Jurkat, Clone E6-1 (cell line): ENCODE measurements around the gene TFF3.
"Not testable (repeated sequence)": the region's sequence is repeated elsewhere in the genome, so short reads cannot be mapped to it uniquely, and the experiment has no call there.

Experiments used
- DNase-seq: peaks from one replicate; pipeline ENCODE4 v3.0.0-alpha.2; 2011; ENCODE audit warnings: low read depth, low spot score
- H3K4me3 ChIP-seq: 2 replicates; pipeline ENCODE4 v1.5.1; 2011; ENCODE audit warnings: mild to moderate bottlenecking, low read length, control low read depth, moderate library complexity

Gene TFF3

DNA sequence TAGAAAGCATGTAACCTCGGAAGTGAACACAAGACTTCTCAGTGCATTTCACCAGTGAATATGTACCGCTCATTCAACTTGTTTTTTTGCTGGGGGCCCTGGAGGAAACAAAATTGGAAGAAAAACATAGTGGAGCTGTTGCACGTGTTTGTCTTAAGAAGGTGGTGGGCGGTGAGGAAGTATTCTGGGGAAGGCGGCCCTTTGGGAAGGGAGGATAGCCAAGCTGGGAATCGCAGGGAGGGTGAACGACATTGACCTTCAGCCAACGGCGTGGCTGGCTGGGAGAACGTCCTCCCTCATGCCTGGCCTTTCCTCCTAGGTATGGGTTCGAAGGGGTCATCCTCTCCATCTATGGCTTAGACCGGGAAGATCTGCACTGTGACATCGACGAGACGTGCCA lies 19.4 kb downstream of the TFF3 start:
- DNase-seq = no peak
- H3K4me3 ChIP-seq = no peak overlapping the region

DNA sequence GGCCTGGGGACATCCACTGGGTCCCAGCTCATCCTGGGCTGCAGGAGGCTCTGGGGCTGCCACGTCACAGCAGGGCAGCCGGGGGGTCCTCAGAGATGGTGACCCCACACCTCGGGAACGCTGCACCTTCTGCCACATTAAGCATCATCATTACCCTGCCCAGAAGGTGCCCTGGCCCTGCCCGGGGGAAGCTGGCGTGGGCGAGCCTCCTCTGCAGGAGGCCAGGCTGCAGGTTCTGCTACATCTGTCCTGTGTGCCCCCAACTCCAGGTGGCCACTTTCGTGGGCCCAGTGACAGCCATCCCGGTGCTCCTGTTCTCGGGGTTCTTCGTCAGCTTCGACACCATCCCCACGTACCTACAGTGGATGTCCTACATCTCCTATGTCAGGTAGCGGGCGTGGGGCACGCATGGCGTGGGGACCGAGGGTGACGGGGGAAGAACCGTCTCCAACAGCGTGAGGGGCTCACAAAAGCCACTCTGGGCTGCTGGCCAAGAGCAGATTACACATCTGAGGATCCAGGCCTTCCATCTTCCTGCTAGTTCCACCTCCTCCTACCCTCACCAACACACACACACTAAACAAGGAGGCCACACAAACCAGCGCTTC lies 20.8 kb downstream of the TFF3 start:
- no peak for DNase-seq
- H3K4me3 ChIP-seq = no peak overlapping the region

DNA sequence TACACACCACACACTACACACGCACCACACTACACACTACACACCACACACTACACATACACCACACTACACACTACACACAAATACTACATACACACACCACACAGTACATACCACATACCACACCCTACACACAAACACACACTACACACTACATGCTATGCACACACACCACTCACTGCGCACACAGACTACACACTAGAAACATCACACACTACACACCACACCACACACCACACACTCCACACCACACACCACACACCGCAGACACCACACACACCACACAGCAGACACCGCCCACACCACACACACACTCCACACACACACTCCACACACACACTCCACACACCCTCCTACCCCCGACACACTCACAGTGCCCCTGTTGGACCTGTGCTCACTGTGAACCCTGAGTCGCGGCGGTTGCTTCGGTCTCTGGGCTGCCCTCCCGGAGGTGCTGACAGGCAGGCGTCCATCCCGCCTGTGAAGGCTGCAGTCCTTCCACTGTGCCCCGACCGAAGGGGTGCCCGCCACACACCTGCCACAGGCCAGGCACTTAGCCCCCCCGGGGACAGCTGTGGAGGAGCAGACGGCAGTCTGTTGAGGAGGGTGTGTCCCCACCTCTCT lies 21.4 kb downstream of the TFF3 start:
- DNase-seq = no peak
- H3K4me3 ChIP-seq = no peak overlapping the region

DNA sequence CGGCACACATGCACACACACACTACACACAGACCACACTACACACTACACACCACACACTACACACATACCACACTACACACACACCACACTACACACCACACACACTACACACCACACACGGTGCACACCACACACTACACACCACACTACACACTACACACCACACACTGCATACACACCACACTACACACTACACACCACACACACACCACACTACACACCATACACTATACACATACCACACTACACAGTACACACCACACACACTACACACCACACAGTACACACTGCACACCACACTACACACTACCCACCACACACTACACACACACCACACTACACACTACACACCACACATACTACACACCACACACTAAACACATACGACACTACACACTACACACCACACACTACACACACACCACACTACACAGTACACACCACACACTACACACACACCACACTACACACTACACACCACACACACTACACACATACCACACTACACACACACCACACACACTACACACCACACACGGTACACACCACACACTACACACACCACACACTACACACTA lies 22.6 kb downstream of the TFF3 start:
- H3K4me3 ChIP-seq, DNase-seq: not testable (repeated sequence)

DNA sequence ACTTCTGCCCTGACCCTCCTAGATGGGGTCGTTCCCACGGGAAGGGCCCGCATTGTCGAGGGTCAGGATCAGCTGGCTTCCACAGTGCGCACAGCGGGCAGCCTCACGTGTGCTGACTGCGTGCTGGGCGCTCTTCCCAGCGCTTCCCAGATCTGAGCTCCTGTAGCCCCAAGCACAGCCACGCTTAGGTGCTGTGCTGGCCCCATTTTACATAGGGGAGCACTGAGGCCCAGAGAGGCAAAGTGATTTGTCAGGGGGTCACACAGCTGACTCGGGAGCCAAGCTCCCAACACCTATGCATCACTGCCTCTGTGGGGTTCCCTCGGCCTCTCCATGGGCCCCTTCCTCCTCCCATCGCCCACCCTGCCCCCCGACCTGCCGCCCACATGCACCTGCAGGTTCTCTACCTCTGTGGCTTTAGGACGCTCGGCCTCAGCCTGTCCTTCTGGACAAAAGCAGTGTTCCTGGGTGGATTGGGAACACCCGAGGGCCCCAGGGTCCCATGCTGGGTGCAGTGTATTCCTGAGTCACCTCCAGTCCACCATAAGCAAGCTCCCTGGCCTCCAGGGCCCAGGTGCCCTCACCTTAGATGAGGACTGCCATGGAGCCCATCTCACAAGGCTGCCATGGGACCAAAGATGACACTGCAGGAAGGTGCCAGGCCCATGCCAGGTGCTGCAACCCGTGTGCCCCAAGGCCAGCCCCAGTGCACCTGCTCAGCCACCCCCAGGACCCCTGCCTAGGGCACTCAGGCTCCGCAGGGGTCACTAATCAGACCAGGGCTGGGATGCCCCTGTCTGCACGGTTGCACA lies 23.3 kb downstream of the TFF3 start:
- no peak overlapping the region for H3K4me3 ChIP-seq
- DNase-seq = no peak

DNA sequence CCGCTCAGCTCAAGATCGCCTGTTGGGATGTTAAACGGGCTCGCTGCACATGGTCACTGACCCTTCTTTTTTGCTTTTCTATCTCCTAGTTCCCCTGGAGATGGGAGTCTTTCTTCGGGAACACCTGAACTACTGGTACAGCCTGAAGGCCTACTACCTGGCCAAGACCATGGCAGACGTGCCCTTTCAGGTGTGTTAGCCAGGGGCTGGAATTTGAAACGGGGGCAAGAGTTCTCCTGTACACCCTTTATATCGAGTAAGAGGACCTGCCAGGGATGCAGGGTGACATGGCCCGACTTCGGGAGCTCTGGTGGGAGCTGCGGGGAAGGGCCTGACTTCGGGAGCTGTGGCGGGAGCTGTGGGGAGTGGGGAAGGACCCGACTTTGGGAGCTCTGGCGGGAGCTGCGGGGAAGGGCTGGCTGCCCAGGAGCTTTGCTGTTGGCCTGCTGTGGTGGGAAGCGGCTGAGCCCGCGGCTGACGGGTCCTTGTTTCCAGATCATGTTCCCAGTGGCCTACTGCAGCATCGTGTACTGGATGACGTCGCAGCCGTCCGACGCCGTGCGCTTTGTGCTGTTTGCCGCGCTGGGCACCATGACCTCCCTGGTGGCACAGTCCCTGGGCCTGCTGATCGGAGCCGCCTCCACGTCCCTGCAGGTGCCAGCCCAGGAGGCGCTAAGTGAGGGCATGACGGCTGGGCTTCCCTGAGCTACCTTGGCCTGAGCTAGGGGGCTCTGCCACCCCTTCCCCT lies 24.0 kb downstream of the TFF3 start:
- H3K4me3 ChIP-seq = no peak overlapping the region
- no peak for DNase-seq

DNA sequence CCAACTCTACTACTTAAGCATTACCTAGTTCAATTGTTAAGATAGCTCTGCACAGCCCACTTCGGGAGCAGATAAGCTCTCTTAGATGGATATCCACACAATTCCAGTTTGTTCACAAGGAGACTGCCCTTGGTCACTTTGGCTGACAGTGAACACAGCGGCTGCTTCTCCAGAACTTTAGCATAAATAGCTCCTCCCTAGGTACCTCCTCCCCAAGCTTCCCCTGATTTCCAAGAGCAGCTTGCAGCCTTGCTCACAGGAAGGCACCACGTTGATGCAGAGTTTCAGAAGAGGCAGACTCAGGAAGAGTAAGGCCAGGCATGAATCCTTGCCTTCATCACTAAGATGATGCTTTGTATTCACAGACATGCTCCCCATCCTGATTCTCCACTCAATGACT lies 24.7 kb downstream of the TFF3 start:
- no peak overlapping the region for H3K4me3 ChIP-seq
- no peak for DNase-seq

DNA sequence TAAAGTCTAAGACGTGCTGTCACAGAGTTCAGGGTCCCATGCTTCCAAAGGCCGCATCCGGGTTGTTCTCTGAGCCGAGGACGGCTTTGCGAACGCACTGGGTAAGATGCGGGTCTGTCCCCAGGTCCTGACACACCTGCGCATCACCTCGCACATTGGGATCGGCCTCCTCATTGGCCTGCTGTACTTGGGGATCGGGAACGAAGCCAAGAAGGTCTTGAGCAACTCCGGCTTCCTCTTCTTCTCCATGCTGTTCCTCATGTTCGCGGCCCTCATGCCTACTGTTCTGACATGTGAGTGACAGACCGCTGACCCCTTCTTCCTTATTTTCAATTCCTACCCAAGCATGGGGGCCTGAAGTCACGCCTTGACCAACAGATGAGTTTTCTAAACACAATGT lies 25.3 kb downstream of the TFF3 start:
- no peak for DNase-seq
- no peak overlapping the region for H3K4me3 ChIP-seq

DNA sequence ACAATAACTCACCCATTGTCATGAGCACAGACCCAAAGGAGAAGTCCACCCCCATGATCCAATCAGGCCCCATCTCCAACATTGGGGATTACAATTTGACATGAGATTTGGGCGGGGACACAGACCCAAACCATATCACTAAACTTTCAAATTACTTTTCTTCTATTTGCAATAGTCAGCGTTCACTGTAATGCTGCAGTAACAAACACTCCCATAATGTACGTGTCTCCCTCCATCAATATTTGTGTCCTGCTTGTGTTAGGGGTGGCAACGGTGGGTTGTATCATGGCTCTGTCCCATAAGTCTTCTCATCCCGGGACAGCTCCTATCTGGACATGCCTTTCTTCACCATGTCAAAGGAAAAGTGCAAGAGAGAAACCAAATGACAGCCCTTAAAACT lies 26.2 kb downstream of the TFF3 start:
- DNase-seq = no peak
- no peak overlapping the region for H3K4me3 ChIP-seq

DNA sequence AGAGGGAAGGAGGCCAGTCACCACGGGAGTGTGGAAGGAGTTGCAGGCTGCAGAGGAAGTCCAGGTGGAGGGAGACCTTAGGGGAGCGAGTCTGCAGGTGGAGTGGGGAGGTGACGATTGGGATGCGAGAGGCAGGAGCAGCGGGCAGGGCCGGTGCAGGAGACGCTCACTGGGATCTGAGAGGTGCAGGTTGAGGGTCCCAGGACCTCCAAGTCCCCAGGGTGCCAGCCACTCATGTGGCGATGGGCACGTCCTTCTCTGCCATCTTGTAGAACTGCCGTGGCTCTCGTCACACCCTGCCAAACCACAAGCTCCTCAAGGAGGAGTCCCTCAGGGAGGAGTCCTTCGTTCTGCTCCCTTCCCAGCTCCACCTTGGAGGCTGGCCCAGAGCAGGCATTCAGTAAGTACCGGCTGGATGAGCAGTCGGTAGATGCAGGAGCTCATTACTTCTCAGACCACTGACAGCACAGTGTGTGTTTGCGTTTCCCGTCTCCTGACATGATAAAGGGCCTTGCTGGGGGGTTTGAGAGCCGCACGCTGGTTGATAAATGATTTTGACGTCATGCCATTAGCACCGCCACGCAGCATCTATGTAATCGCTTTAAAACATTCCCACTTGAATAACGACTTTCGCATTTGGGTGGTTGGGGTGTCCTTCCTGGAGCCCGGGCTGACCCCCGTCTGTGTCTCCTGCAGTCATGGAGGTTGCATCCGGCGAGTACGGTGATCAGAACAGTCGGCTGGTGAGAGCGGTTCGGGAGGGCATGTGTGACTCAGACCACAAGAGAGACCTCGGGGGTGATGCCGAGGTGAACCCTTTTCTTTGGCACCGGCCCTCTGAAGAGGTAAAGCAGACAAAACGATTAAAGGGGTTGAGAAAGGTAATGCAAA lies 27.8 kb downstream of the TFF3 start:
- no peak overlapping the region for H3K4me3 ChIP-seq
- no peak for DNase-seq

DNA sequence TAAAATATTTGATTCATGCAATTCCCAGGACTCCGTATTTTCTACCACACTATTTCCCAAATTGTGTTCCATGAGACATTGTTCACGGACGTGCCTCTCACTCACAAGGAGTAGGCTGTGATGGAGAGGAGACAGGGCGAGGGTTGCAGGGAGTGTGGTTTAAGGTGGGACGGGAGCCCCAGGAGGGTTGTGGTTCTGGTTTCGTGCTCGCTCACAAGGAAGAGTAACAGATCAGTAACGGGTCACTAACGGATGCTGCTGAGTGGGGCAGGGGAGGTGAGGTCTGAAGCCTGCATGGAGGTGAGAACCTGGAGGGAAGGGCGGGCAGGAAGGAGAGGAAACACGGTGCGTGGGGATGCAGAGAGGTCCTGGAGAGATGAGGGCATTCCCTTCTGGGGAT lies 28.8 kb downstream of the TFF3 start:
- DNase-seq = no peak
- no peak overlapping the region for H3K4me3 ChIP-seq

DNA sequence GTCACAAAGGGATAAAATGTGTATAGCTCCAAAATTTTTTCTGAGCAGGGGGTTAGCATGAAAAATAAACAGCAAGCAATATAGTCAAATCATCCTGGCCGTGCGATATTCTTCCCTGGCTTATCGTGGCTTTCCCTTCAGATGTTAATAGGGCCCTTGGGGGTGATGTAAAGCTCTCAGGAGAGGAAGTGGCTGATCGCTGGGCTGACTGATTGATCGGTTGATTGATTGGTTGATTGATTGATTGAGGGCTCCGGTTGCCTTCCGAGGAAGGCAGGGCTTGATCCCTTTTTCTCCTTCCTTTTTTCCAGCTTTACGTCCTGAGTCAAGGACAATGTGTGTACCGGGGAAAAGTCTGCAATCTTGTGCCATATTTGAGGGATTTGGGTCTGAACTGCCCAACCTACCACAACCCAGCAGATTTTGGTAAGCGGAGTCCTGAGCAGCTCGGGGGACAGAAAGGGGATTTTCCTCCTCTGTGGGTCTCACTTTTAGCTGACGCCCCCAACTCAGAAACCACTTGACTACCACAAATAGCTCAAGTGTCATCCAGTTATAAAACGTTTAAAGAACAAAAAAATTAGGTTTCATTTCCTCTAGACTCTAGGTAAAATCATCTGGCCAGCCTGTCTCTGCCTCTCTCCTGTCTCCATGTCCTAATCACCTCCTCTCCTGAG lies 29.5 kb downstream of the TFF3 start:
- H3K4me3 ChIP-seq = no peak overlapping the region
- no peak for DNase-seq

DNA sequence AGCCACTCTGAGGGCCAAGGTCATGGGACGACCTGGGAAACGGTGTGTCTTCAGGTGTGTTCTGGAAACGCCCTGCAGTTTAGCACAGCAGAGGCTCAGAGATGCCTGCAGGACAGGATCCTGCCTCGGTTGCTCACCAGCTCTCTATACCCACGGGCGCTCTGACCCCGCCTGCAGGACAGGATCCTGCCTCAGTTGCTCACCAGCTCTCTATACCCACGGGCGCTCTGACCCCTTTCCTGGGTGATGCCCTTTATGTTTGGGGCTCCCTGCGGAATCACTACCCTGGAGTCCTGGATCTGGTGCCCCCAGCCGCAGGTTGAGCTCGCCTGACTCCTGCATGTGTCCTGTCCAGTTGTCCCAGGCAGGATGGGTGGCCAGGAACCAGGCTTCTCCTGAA lies 32.5 kb downstream of the TFF3 start:
- DNase-seq = no peak
- H3K4me3 ChIP-seq = no peak overlapping the region

DNA sequence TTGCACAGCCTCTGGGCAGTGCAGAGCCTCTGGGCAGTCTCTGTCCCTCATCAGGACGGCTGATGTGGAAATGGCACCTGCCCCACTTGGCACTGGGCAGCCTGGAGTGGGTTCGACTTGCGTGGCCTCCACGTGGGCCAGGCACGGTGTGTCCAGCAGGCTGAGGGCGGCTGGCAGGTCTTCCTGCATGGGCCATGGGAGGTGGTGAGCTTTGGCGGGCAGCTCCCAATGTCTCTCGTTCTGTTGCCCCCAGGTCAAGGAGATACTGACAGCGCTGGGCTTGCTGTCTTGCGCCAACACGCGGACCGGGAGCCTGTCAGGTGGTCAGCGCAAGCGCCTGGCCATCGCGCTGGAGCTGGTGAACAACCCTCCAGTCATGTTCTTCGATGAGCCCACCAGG lies 33.2 kb downstream of the TFF3 start:
- no peak for DNase-seq
- no peak overlapping the region for H3K4me3 ChIP-seq

DNA sequence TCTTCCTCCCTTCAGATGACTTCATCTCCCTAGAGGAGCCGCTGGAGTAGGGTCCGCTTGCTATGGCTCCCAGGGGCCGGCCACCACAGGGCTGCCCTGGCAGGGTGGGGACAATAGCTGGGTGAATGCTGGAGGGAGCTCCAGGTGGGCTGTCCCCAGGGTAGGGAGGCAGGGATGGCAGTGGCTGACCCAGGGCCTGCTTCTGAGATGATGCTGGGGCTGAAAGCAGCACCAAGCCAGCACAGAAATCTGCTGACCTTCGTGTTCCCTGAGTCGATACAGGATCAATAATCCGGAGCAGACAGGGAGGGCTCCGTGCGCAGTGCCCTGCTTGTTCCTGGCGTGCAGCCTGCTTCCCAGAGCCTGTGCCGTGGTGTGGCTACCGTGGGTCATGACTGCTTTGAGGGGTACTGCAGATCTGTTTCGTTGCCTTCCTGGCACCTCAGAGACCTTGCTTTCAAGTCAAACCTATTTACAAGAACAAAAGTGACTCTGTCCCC lies 34.0 kb downstream of the TFF3 start:
- no peak for DNase-seq

DNA sequence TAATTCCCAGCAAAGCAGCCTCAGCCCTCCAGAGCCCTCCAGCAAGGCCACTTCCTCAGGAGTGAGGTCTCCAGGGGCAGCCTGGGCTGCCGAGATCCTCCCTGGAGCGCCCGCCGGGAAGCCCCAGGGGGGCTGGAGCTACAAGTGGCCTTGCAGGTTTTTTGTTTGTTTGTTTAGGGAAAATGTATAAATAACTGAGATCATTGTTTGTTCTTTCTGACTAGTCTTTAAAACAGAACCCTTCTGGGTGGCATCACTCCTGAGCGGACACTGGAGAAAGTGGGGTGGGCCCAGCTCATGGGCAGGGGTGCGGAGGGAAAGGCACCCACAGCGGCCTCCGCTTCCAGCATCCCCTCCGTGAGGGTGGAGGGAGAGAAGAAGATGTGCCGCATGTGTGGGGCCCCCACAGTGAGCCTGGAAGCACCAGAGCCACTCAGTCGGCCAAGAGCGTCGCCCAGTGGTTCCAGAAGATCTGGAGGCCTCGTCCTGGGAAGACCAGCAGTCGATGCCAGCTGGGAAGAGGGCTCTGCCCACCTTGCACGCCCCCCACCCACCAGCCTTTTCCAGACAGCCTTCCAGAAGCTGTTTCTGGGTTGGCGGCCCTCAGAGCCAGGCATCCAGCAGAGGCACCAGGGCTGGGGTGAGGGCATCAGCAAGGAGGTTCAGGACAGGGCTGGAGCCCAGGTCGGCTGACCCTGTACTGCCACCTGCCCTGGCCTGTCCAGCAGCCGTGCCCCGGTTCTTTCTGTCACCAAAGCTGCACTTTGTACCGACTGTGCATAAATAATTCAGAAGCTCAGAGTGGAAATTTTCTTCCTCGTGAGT lies 34.6 kb downstream of the TFF3 start:
- no peak for DNase-seq
- no peak overlapping the region for H3K4me3 ChIP-seq

More for the DNA sequence above, 34.0 kb downstream of the TFF3 start:
- no peak overlapping the region for H3K4me3 ChIP-seq

DNA sequence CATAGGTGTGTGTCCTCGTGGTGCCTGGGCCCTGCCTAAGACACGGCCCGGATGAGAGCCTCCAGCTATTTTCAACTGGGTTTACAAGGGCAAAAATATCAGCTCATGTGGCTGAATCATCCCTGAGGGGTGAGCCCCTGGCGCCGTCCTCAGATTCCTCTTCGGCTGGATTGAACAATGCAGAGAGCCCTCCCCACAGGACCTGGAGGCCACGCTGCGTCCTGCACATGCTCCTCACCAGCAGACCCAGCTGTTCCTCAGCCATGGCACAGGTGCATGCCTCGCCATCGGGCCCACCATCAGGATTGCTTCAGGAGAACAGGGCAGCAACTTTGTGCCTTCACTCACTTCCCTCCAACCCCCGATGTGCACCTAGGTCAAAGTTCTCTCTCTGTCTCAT lies 35.3 kb downstream of the TFF3 start:
- DNase-seq = no peak
- H3K4me3 ChIP-seq = no peak overlapping the region
